Eye (tissue), 1 donor: ENCODE measurements around the gene PKD2L2.
"Not testable (repeated sequence)": the region's sequence is repeated elsewhere in the genome, so short reads cannot be mapped to it uniquely, and the experiment has no call there.

Source experiments
- DNase-seq: peaks from one replicate; pipeline ENCODE4 v3.0.0-alpha.2; 2015

PKD2L2 gene

DNA sequence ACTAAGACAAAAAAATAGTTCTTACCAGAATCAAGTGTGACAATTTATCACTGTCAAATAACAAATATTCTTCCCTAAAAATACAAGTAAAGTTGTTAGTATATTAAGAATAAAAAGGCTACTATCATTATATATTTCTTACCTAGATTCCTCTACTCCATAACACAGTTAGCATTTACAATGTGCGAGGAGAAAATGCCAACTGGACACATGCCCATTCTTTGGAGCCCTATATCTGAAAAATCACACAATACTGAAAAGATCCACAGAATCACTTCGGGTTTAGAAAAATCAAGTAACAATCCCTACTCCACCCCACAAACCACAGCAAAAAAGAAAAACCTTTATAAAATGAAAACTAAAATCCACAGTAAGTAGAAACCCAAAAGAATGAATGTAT is 70.9 kb downstream of the PKD2L2 start:
- no peak for DNase-seq

DNA sequence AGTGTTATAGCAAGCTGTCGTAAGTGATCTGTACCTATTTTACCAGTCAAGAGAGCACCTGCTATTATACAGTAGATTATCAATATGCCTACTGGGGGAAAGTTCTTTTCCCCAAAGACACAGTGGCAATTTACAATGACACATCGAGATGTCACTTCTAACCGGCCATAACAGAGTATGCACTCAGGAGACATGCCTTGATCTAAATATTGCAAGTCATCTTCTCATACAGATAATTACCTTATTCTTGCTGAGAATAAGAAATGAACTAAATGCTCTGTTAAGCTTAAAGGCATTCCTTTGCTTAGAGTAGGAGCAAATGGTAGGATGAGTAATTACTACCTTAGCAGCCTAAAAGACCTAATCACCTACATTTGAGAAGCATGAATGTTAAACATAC is 71.6 kb downstream of the PKD2L2 start:
- DNase-seq = no peak

DNA sequence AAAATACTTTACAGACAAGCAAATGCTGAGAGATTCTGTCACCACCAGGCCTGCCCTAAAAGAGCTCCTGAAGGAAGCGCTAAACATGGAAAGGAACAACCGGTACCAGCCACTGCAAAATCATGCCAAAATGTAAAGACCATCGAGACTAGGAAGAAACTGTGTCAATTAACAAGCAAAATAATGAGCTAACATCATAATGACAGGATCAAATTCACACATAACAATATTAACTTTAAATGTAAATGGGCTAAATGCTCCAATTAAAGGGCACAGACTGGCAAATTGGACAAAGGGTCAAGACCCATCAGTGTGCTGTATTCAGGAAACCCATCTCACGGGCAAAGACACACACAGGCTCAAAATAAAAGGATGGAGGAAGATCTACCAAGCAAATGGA is 81.1 kb downstream of the PKD2L2 start:
- DNase-seq = not testable (repeated sequence)

DNA sequence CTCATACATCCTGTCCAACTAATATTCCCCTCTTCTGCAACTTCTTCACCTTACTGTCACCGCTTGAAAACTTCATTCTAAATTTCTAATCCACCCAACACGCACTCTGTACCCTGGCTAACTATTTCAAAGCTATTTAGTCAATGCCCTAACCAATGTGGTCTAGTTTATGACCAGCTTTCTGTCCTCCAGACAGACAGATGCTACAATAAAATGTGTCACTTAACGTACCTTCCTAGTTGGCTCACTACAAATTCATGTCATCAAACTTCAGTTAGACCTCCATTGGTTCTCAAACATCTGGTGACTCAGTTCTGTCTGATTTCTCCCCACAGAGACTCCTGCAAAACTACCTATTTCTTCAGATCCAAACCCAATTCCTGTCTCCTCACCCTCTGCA is 86.0 kb downstream of the PKD2L2 start:
- DNase-seq = no peak

DNA sequence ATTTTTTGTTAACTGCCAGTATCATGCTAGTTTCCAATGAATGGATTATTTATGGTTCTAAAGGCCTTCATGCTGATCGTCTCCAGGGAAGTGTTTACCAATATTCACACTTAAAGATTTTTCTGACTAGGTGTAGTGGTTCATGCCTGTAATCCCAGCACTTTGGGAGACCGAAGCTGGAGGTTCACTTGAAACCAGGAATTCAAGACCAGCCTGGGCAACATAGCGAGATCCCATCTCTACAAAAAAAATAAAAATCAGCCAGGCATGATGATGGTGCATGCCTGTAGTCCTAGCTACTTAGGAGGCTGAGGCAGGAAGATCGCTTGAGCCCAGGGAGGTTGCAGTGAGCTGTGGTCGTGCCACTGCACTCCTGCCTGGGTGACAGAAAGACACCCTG is 100.2 kb downstream of the PKD2L2 start:
- DNase-seq = no peak
